Activated CD8-positive, alpha-beta memory T cell treated with anti-CD3 and anti-CD28 coated beads for 48 hours (primary cell): ENCODE measurements around the gene SNRPA.
"Not testable (repeated sequence)": the region's sequence is repeated elsewhere in the genome, so short reads cannot be mapped to it uniquely, and the experiment has no call there.

Experiments
- DNase-seq, 3 experiments: peaks; one replicate each; pipeline ENCODE4 v3.0.0-alpha.2; 2020; ENCODE audit warnings: low read depth in 2 of 3, low spot score in 2 of 3

The SNRPA gene

GRCh38 chr19:40800339-40800996 lies 49.5 kb downstream of the SNRPA start:
- no peak for DNase-seq

GRCh38 chr19:40800997-40801377 lies 50.0 kb downstream of the SNRPA start:
- no peak for DNase-seq

GRCh38 chr19:40801426-40802299 lies 50.7 kb downstream of the SNRPA start:
- DNase-seq: no peak

GRCh38 chr19:40802300-40803169 lies 51.5 kb downstream of the SNRPA start:
- no peak for DNase-seq

- DNase-seq: no peak
Observed at GRCh38 chr19:40803170-40803856, 52.3 kb downstream of the SNRPA start.

- DNase-seq: no peak
Observed at GRCh38 chr19:40803857-40804782, 53.1 kb downstream of the SNRPA start.

GRCh38 chr19:40804783-40805242 lies 53.8 kb downstream of the SNRPA start:
- no peak for DNase-seq

GRCh38 chr19:40805258-40805868 lies 54.4 kb downstream of the SNRPA start:
- DNase-seq: no peak

- DNase-seq: peak; percentile 61 to 82 (median 62)
Observed at GRCh38 chr19:40806423-40807146, 55.6 kb downstream of the SNRPA start.

GRCh38 chr19:40807147-40808020 lies 56.4 kb downstream of the SNRPA start:
- no peak for DNase-seq

- no peak for DNase-seq
Observed at GRCh38 chr19:40808021-40808325, 57.0 kb downstream of the SNRPA start.

- DNase-seq: no peak
Observed at GRCh38 chr19:40808497-40808896, 57.5 kb downstream of the SNRPA start.

GRCh38 chr19:40809358-40810086 lies 58.5 kb downstream of the SNRPA start:
- no peak for DNase-seq

GRCh38 chr19:40810160-40810559 lies 59.2 kb downstream of the SNRPA start:
- DNase-seq: no peak

- DNase-seq: not testable (repeated sequence)
Observed at GRCh38 chr19:40810649-40811408, 59.8 kb downstream of the SNRPA start.
